ENCODE results near the gene PDLIM1. TPM values are rescaled to one million over a fixed set of nuclear protein-coding genes. Genes with fewer than 3 reads are reported as not detected.

PDLIM1 gene
- total RNA-seq, 2 donors from 2014 or later = 93.9 to 158 TPM

DNA sequence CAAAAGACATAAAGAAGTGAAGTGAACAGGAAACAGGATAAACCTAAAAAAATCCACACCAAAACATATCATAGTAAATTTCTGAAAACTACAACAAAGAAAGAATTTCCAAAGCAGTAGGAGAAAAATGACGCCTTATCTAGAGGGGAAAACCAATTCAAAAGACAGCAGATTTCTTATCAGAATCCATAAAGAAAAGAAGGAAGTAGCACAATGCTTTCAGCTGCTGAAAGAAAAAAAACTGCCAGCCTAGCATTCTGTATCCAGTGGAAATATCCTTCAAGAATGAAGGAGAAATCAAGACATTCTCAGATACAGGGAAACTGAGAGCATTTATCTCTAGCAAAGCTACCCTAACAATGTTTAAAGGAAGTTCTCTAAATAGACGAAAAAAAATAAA lies 37.8 kb downstream of the PDLIM1 start:
- no peak for TF ChIP-seq CTCF (conservative IDR thresholded peaks at IDR 0.05)
- Histone ChIP-seq H3K27ac (ENCODE audit: low read depth, low read length) (no peak overlapping the region), H3K4me3 (ENCODE audit: low read length) (peak overlapping the region; percentile 1), H3K36me3 (ENCODE audit: control insufficient read depth, insufficient read depth, low read length) (peaks cover 98% of the 10 kb centered on the region), H3K27me3 (ENCODE audit: control insufficient read depth, insufficient read depth, low read length, poor library complexity, severe bottlenecking) (no peaks in the 10 kb centered on the region), H3K9ac (ENCODE audit: extremely low read depth, low read length, poor library complexity, severe bottlenecking) (no peak overlapping the region), H3K4me1 (ENCODE audit: control insufficient read depth, insufficient read depth, low read length) (no peaks in the 10 kb centered on the region), H3K9me3 (ENCODE audit: control insufficient read depth, low read length) (peaks cover 17% of the 10 kb centered on the region)
- Mint-ChIP-seq H3K4me3 (no peak overlapping the region), H3K4me1 (peaks cover 29% of the 10 kb centered on the region), H3K27me3 (ENCODE audit: insufficient read depth) (no peaks in the 10 kb centered on the region), H3K9me3 (peaks cover 15% of the 10 kb centered on the region), H3K27ac (peak overlapping the region; percentile 45), H3K36me3 (ENCODE audit: low read depth) (peaks cover 45% of the 10 kb centered on the region)
- no peak for DNase-seq
- WGBS, 2 experiments (ENCODE audit: insufficient coverage in 1 of 2, insufficient read length in 1 of 2) = 75 to 91% methylated on average over 1 to 2 of the region's 2 CpGs

GRCh38 chr10:95250856-95251255 lies 39.9 kb downstream of the PDLIM1 start:
- Histone ChIP-seq H3K9ac (ENCODE audit: extremely low read depth, low read length, poor library complexity, severe bottlenecking) (no peak overlapping the region), H3K4me3 (ENCODE audit: low read length) (no peak overlapping the region), H3K9me3 (ENCODE audit: control insufficient read depth, low read length) (no peaks in the 10 kb centered on the region), H3K27ac (ENCODE audit: low read depth, low read length) (no peak overlapping the region), H3K36me3 (ENCODE audit: control insufficient read depth, insufficient read depth, low read length) (peaks cover 100% of the 10 kb centered on the region), H3K27me3 (ENCODE audit: control insufficient read depth, insufficient read depth, low read length, poor library complexity, severe bottlenecking) (no peaks in the 10 kb centered on the region), H3K4me1 (ENCODE audit: control insufficient read depth, insufficient read depth, low read length) (peaks cover 11% of the 10 kb centered on the region)
- Mint-ChIP-seq H3K27ac (no peak overlapping the region), H3K27me3 (ENCODE audit: insufficient read depth) (no peaks in the 10 kb centered on the region), H3K36me3 (ENCODE audit: low read depth) (peaks cover 34% of the 10 kb centered on the region), H3K9me3 (peaks cover 1% of the 10 kb centered on the region), H3K4me1 (peaks cover 46% of the 10 kb centered on the region), H3K4me3 (no peak overlapping the region)
- no peak for TF ChIP-seq CTCF (conservative IDR thresholded peaks at IDR 0.05)
- peak; percentile 36 for DNase-seq
- 99 to 100% methylated on average over 2 to 4 of the region's 4 CpGs for WGBS, 2 experiments (ENCODE audit: insufficient coverage in 1 of 2, insufficient read length in 1 of 2)

GRCh38 chr10:95249467-95249866 lies 41.3 kb downstream of the PDLIM1 start:
- H3K9ac ChIP-seq (ENCODE audit: extremely low read depth, low read length, poor library complexity, severe bottlenecking) = no peak overlapping the region
- peaks cover 100% of the 10 kb centered on the region for H3K36me3 ChIP-seq (ENCODE audit: control insufficient read depth, insufficient read depth, low read length)
- Mint-ChIP-seq H3K4me3 (no peak overlapping the region), H3K4me1 (peaks cover 46% of the 10 kb centered on the region), H3K9me3 (no peaks in the 10 kb centered on the region), H3K27me3 (ENCODE audit: insufficient read depth) (no peaks in the 10 kb centered on the region), H3K27ac (peak overlapping the region; percentile 2), H3K36me3 (ENCODE audit: low read depth) (peaks cover 34% of the 10 kb centered on the region)
- WGBS, 2 experiments (ENCODE audit: insufficient coverage in 1 of 2, insufficient read length in 1 of 2) = 86 to 88% methylated on average over 3 of the region's 3 CpGs
- TF ChIP-seq CTCF (conservative IDR thresholded peaks at IDR 0.05) = no peak
- no peaks in the 10 kb centered on the region for H3K9me3 ChIP-seq (ENCODE audit: control insufficient read depth, low read length)
- peaks cover 11% of the 10 kb centered on the region for H3K4me1 ChIP-seq (ENCODE audit: control insufficient read depth, insufficient read depth, low read length)
- H3K4me3 ChIP-seq (ENCODE audit: low read length) = no peak overlapping the region
- H3K27ac ChIP-seq (ENCODE audit: low read depth, low read length) = no peak overlapping the region
- no peaks in the 10 kb centered on the region for H3K27me3 ChIP-seq (ENCODE audit: control insufficient read depth, insufficient read depth, low read length, poor library complexity, severe bottlenecking)
- DNase-seq = no peak
